Lung (tissue), 12 donors: ENCODE measurements around the gene THBD. TPM values are rescaled to one million over a fixed set of nuclear protein-coding genes. Genes with fewer than 3 reads are reported as not detected.

Experiments used
- ATAC-seq: fragments of 200-7000 bp; cut with Tn5 transposase; one replicate; pipeline ENCODE4 v1.9.1; 2020; ENCODE audit warnings: moderate number of reproducible peaks; ENCODE audit not compliant: insufficient read depth, low FRiP score
- DNase-seq, 3 donors: peaks; one replicate each; pipeline ENCODE4 v3.0.0-alpha.2; 2013 to 2017
- H3K27ac ChIP-seq, 2 donors: one replicate each; pipeline ENCODE4 v1.5.1; 2013; ENCODE audit warnings: mild to moderate bottlenecking in 2 of 2, moderate library complexity in 2 of 2, control low read depth in 1 of 2, inconsistent platforms in 1 of 2, low read depth in 1 of 2, low read length in 1 of 2
- H3K27me3 ChIP-seq, 3 donors: one replicate each; pipeline ENCODE4 v1.5.1; 2013; ENCODE audit warnings: low read length in 2 of 3; ENCODE audit not compliant: control insufficient read depth in 3 of 3, insufficient read depth in 3 of 3
- H3K36me3 ChIP-seq, 4 donors: one replicate each; pipeline ENCODE4 v1.5.1; 2013; ENCODE audit warnings: low read length in 4 of 4, mild to moderate bottlenecking in 1 of 4, moderate library complexity in 1 of 4; ENCODE audit not compliant: control insufficient read depth in 4 of 4, insufficient read depth in 4 of 4
- H3K4me1 ChIP-seq, 5 donors: one replicate each; pipeline ENCODE4 v1.5.1; 2013; ENCODE audit warnings: low read length in 5 of 5, mild to moderate bottlenecking in 2 of 5, moderate library complexity in 1 of 5; ENCODE audit not compliant: control insufficient read depth in 5 of 5, insufficient read depth in 5 of 5
- H3K4me3 ChIP-seq: one replicate; pipeline ENCODE4 v1.5.1; 2013; ENCODE audit warnings: mild to moderate bottlenecking, control low read depth, moderate library complexity
- H3K9ac ChIP-seq, 2 donors: one replicate each; pipeline ENCODE4 v1.5.1; 2013; ENCODE audit warnings: low read length in 2 of 2, control low read depth in 1 of 2; ENCODE audit not compliant: insufficient read depth in 1 of 2
- H3K9me3 ChIP-seq, 4 donors: one replicate each; pipeline ENCODE4 v1.5.1; 2013; ENCODE audit warnings: low read length in 3 of 4, mild to moderate bottlenecking in 1 of 4, moderate library complexity in 1 of 4; ENCODE audit not compliant: control insufficient read depth in 4 of 4, insufficient read depth in 3 of 4
- WGBS, 2 donors: extraction: QIAGEN DNeasy Blood & Tissue Kit; methylation state at CpG; one replicate each; pipeline ENCODE4 v1.1.7; 2013; 5-methylcytosine and 5-hydroxymethylcytosine counted together
- polyA plus RNA-seq, 2 donors: library from polyadenylated mRNA; stranded (reverse); fragments of 200-250 nt; gene quantifications; one replicate each; pipeline ENCODE4 v1.2.1, GENCODE V29; 2013
- total RNA-seq, 2 donors: library from RNA; depleted of rRNA in 1 of 2; stranded (reverse); fragments of >200 nt in 1 of 2; gene quantifications; one replicate each; pipeline ENCODE4 v1.2.1, GENCODE V29; 2014 to 2021
- TF ChIP-seq, protein P1 (sequence below): IDR thresholded peaks from 2 replicates; pipeline ENCODE4 v1.5.1; 2012; ENCODE audit warnings: mild to moderate bottlenecking; ENCODE audit errors: control extremely low read depth, extremely low read depth
- donor health status: control.
- donor health status: control.
- donor health status: Bipolar disorder and iron deficiency.
- donor health status: healthy.
- donor health status: DM: yes; HTN: yes; CAD: no.

Gene THBD
- total and polyA plus RNA-seq, 4 donors: 23.6 to 101 (median 61.4) TPM

DNA sequence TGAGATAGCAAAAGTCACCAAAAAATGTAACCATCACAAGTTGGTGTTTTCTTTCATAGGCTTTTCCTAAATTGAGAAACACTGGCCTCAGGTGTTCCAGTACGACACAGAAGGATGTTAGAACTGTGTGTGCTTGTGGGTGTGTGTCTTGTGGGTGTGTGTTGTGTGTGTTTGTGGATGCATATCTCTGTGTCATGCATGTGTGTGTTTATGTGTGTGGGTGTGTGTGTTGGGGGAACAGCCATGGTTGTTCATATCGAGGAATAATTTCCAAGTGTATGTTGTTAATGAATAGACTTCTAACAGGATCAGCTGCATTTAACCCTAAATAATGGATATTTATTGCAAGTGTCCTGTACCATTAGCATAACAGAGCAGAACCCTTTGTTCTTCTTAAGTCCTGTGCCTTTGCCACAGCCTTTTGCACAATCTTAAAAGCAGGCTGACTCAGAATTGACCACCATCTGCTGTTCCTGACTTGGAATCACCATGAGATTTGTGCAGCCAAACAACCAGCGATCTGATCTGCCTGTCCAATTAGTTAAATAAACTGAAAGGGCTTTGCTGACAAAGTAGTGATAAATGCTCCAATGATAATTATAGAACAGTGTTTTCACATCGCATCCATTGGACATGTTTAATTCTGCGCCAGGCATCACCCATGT lies 29.0 kb upstream of the THBD start:
- no peak for ATAC-seq
- peaks cover 0 to 3% (median 0%) of the 10 kb centered on the region in 4 donors for H3K9me3 ChIP-seq
- TF ChIP-seq, protein P1, sequence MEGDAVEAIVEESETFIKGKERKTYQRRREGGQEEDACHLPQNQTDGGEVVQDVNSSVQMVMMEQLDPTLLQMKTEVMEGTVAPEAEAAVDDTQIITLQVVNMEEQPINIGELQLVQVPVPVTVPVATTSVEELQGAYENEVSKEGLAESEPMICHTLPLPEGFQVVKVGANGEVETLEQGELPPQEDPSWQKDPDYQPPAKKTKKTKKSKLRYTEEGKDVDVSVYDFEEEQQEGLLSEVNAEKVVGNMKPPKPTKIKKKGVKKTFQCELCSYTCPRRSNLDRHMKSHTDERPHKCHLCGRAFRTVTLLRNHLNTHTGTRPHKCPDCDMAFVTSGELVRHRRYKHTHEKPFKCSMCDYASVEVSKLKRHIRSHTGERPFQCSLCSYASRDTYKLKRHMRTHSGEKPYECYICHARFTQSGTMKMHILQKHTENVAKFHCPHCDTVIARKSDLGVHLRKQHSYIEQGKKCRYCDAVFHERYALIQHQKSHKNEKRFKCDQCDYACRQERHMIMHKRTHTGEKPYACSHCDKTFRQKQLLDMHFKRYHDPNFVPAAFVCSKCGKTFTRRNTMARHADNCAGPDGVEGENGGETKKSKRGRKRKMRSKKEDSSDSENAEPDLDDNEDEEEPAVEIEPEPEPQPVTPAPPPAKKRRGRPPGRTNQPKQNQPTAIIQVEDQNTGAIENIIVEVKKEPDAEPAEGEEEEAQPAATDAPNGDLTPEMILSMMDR: no peak
- 72 to 83% methylated on average over 5 of the region's 5 CpGs for WGBS, 2 donors
- peaks cover 0 to 20% (median 0%) of the 10 kb centered on the region in 5 donors for H3K4me1 ChIP-seq
- DNase-seq: no peak
- H3K9ac ChIP-seq: no peak overlapping the region
- no peak overlapping the region for H3K4me3 ChIP-seq
- peaks cover 0 to 3% (median 0%) of the 10 kb centered on the region in 4 donors for H3K36me3 ChIP-seq
- peak overlapping the region in 1 of 2 donors; percentile 3 for H3K27ac ChIP-seq
- H3K27me3 ChIP-seq: no peaks in the 10 kb centered on the region

DNA sequence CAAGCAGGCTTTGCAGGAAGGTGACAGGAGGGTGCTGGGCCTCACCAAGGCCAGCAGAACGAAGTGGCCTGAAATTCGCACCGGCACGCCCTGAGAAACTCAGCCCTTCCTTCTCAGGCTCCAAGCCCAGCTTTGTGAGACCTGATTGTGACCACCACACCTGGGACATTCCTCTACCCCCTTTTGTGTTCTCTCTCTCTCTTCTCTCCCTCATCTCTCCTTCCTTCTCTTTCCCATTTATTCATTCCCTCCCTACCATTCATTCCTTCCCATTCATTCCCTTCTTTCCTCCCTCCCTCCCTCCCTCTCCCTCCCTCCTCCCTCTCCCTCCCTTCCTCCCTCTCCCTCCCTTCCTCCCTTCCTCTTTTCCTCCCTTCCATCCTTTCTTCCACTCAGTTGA lies 27.8 kb upstream of the THBD start:
- TF ChIP-seq, protein P1: no peak
- no peaks in the 10 kb centered on the region for H3K27me3 ChIP-seq
- ATAC-seq: no peak

DNA sequence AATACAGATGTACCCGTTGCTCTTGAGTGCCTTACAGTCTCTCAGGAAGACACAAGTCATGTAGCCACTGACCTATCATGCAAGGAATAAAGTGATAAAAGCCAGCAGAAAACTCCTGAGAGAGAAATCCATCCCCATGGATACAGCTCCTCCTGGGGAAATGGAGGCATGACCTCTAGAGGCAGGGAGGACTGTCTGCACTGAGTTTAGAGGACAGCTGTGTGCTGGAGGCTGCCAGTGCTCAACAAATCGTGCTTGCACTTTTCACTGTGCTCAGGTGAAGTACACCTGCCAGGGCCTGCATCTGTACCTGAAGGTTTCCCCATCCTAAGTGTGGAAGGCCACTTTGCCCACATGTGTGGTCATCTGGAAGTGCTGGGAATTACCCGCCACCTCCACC lies 24.6 kb upstream of the THBD start:
- H3K27me3 ChIP-seq: no peaks in the 10 kb centered on the region
- H3K9ac ChIP-seq: no peak overlapping the region
- TF ChIP-seq, protein P1: no peak
- DNase-seq (no peak), ATAC-seq (no peak)
- H3K27ac ChIP-seq: no peak overlapping the region
- no peak overlapping the region for H3K4me3 ChIP-seq
- H3K36me3 ChIP-seq: peaks cover 0 to 2% (median 0%) of the 10 kb centered on the region in 4 donors
- H3K9me3 ChIP-seq: peaks cover 0 to 3% (median 0%) of the 10 kb centered on the region in 4 donors
- 93 to 96% methylated on average over 3 of the region's 3 CpGs for WGBS, 2 donors
- H3K4me1 ChIP-seq: peaks cover 0 to 14% (median 0%) of the 10 kb centered on the region in 5 donors

More for the DNA sequence above, 27.8 kb upstream of the THBD start:
- Histone ChIP-seq H3K36me3 (peaks cover 0 to 3% (median 0%) of the 10 kb centered on the region in 4 donors), H3K27ac (no peak overlapping the region), H3K9ac (no peak overlapping the region), H3K4me1 (peaks cover 0 to 15% (median 0%) of the 10 kb centered on the region in 5 donors), H3K4me3 (no peak overlapping the region), H3K9me3 (peaks cover 0 to 3% (median 0%) of the 10 kb centered on the region in 4 donors)
- 67 to 80% methylated on average over 4 of the region's 4 CpGs for WGBS, 2 donors
- DNase-seq: no peak
